Measurements from ENCODE around the gene PPP2R3B.

PPP2R3B gene

DNA sequence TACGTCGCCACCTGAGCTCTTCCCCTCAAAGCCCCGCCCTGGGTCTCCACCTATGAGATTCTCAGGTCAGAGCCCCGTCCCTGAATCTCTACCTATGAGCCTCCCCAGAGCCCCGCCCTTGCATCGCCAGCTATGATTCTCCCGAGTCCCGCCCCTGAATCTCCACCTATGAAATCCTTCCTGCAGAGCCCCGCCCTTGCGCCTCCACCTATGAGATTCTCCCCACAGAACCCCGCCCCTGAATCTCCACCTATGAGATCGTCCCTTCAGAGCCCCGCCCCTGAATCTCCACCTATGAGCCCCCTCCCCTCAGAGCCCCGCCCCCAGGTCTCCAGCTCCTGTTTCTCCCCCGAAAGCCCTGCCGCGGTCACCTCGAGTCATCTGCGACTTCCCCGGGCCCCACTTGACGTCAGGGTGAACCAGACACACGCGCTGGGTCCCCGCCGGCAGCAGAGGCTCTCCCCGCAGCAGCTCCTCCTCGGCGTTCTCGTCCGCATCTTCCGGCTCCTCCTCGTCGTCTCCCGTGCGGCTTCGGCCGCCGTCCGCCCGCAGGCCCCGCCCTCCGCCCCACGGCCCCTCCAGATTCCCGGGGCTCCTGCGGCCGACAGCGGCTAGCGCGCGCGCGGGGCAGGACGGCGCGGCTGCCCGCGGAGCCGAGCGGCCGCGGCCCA lies 68.5 kb downstream of the PPP2R3B start:
- Histone ChIP-seq H3K36me3 (replicated peaks in 1 of 2; ENCODE audit: control insufficient read depth in 2 of 2, insufficient read depth in 2 of 2, low read length in 2 of 2) (peaks cover 21 to 30% of the 10 kb centered on the region in 2 donors), H3K79me1 (ENCODE audit: low read depth, low read length) (peaks cover 24% of the 10 kb centered on the region), H3K18ac (ENCODE audit: low read length) (peak overlapping the region; percentile 100), H2BK5ac (ENCODE audit: low read length) (peak overlapping the region; percentile 96), H3K4me2 (ENCODE audit: insufficient read depth, low read length, poor library complexity, severe bottlenecking) (peak overlapping the region; percentile 45), H3K23ac (ENCODE audit: low read depth, low read length, poor library complexity) (peak overlapping the region; percentile 85), H4K91ac (ENCODE audit: low read depth, low read length, poor library complexity) (no peak overlapping the region), H4K8ac (ENCODE audit: low read depth, low read length) (no peak overlapping the region), H3K4ac (ENCODE audit: low read length) (no peak overlapping the region), H3K14ac (ENCODE audit: low read length) (peak overlapping the region; percentile 90), H2AFZ (ENCODE audit: low read length) (peak overlapping the region; percentile 94), H3K9me3 (replicated peaks in 1 of 2; ENCODE audit: control insufficient read depth in 2 of 2, insufficient read depth in 1 of 2, low read depth in 1 of 2, low read length in 2 of 2) (no peaks in the 10 kb centered on the region), H3K4me3 (ENCODE audit: low read length in 2 of 2) (peak overlapping the region; percentile 91 to 96), H3K4me1 (ENCODE audit: control insufficient read depth in 2 of 2, insufficient read depth in 1 of 2, low read depth in 1 of 2, low read length in 2 of 2) (peaks cover 5 to 8% of the 10 kb centered on the region in 2 donors), H2AK5ac (ENCODE audit: low read depth, low read length) (peak overlapping the region; percentile 88), H3K27ac (replicated peaks; ENCODE audit: low read length) (peak overlapping the region; percentile 90), H3K9ac (ENCODE audit: low read depth, low read length, poor library complexity) (peak overlapping the region; percentile 90), H3K27me3 (ENCODE audit: control insufficient read depth in 3 of 3, insufficient read depth in 3 of 3, low read depth in 1 of 3, low read length in 3 of 3) (no peaks in the 10 kb centered on the region), H2BK12ac (ENCODE audit: low read length) (no peak overlapping the region), H2BK15ac (ENCODE audit: low read length) (no peak overlapping the region), H2BK120ac (ENCODE audit: low read depth, low read length) (no peak overlapping the region)
- peak; percentile 99 for DNase-seq (ENCODE audit: low spot score)
- no CpG with 5 or more reads among the region's 61 CpGs for WGBS, 2 donors (ENCODE audit: extremely low coverage in 2 of 2, insufficient read length in 2 of 2, insufficient replicate concordance in 1 of 2)

DNA sequence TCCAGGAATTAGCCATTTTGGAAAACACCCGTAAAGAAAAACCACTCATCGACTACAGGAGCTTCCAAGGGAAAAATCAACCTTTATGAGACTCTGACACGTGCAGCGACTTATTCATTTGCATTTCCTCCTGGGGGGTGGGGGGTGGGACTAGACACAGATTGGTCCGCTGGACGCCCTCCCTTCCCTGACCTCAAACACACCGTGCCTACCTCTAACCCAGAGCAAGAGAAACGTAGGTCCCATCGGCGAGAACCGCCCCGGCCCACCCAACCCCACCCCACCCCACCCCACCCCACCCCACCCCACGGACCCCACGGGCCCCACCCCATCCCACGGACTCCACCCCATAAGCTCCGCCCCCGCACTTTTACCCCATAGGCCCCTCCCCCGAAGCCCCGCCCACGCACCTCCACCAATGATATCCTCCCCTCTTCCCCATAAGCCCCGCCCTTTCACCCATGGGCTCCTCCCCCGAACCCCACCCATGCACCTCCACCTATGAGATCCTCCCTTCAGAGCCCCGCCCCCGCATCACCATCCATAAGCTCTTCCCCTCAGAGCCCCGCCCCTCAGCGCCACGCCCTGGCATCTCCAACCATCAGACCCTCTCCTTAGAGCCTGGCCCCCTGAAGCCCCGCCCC lies 69.2 kb downstream of the PPP2R3B start:
- H3K27me3 ChIP-seq (ENCODE audit: control insufficient read depth in 3 of 3, insufficient read depth in 3 of 3, low read depth in 1 of 3, low read length in 3 of 3) = no peaks in the 10 kb centered on the region
- peaks cover 21 to 37% of the 10 kb centered on the region in 2 donors for H3K36me3 ChIP-seq (replicated peaks in 1 of 2; ENCODE audit: control insufficient read depth in 2 of 2, insufficient read depth in 2 of 2, low read length in 2 of 2)
- H3K9ac ChIP-seq (ENCODE audit: low read depth, low read length, poor library complexity) = no peak overlapping the region
- DNase-seq (ENCODE audit: low spot score) = no peak
- H3K79me1 ChIP-seq (ENCODE audit: low read depth, low read length) = peaks cover 26% of the 10 kb centered on the region
- H4K91ac ChIP-seq (ENCODE audit: low read depth, low read length, poor library complexity) = no peak overlapping the region
- no peak overlapping the region for H2BK5ac ChIP-seq (ENCODE audit: low read length)
- no peak overlapping the region for H3K4ac ChIP-seq (ENCODE audit: low read length)
- no peaks in the 10 kb centered on the region for H3K9me3 ChIP-seq (replicated peaks in 1 of 2; ENCODE audit: control insufficient read depth in 2 of 2, insufficient read depth in 1 of 2, low read depth in 1 of 2, low read length in 2 of 2)
- no CpG with 5 or more reads among the region's 28 CpGs for WGBS, 2 donors (ENCODE audit: extremely low coverage in 2 of 2, insufficient read length in 2 of 2, insufficient replicate concordance in 1 of 2)
- H2BK120ac ChIP-seq (ENCODE audit: low read depth, low read length) = no peak overlapping the region
- H3K23ac ChIP-seq (ENCODE audit: low read depth, low read length, poor library complexity) = no peak overlapping the region
- peak overlapping the region; percentile 94 for H2AFZ ChIP-seq (ENCODE audit: low read length)
- no peak overlapping the region for H3K14ac ChIP-seq (ENCODE audit: low read length)
- H2AK5ac ChIP-seq (ENCODE audit: low read depth, low read length) = peak overlapping the region; percentile 6
- H2BK15ac ChIP-seq (ENCODE audit: low read length) = no peak overlapping the region
- peak overlapping the region; percentile 18 for H3K4me2 ChIP-seq (ENCODE audit: insufficient read depth, low read length, poor library complexity, severe bottlenecking)
- peak overlapping the region; percentile 65 to 91 for H3K4me3 ChIP-seq (ENCODE audit: low read length in 2 of 2)
- H4K8ac ChIP-seq (ENCODE audit: low read depth, low read length) = no peak overlapping the region
- H2BK12ac ChIP-seq (ENCODE audit: low read length) = no peak overlapping the region
- H3K27ac ChIP-seq (replicated peaks; ENCODE audit: low read length) = peak overlapping the region; percentile 27
- no peak overlapping the region for H3K18ac ChIP-seq (ENCODE audit: low read length)
- H3K4me1 ChIP-seq (ENCODE audit: control insufficient read depth in 2 of 2, insufficient read depth in 1 of 2, low read depth in 1 of 2, low read length in 2 of 2) = peaks cover 5 to 8% of the 10 kb centered on the region in 2 donors

DNA sequence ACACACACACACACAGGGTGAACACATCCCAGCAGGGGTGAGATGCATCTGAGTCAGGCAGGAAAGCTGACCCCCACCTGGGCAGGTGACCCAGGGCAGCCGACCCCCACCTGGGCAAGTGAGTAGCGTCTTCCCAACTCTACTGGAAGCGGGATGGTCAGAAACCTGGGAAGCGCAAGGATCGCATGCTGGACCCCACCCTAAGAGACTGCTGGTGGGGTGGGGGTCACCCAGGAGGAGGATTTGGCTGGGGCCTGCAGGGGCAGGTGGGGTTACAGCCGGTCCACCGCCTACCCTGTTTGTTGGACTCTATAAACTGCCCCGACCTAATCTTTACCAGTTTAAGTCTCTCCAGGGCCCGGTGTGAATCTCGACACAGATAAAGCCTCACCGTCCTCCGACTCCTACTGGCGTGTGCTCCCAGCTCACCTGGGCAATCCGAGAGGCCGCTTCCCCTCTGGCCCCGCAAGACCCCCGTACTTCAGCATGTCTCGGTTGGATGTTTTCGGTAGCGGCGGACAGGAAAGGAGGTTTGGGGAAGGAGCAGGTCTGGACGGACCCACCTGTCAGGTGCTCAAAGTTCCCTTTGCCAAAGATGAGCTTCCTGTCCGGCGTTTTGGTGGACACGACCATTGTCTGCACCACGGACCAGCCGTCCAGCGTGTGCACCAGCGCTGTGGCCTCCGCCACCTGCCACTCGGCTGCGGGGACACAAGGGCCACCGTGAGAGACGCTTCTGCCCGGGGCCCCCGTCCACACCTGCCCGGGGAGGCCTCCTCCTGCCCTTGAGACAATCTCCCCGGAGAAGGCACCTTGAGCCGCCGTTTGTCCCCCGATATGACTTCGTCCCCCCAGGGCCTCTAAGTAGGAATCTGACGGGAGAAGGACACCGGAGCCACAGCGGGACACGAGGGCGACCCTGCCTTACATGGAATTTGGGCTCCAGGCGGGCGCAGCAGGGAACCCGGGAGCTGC lies 70.1 kb downstream of the PPP2R3B start:
- H3K36me3 ChIP-seq (replicated peaks in 1 of 2; ENCODE audit: control insufficient read depth in 2 of 2, insufficient read depth in 2 of 2, low read length in 2 of 2) = peaks cover 29 to 46% of the 10 kb centered on the region in 2 donors
- H3K18ac ChIP-seq (ENCODE audit: low read length) = no peak overlapping the region
- H3K79me1 ChIP-seq (ENCODE audit: low read depth, low read length) = peaks cover 35% of the 10 kb centered on the region
- peaks cover 0 to 1% of the 10 kb centered on the region in 2 donors for H3K9me3 ChIP-seq (replicated peaks in 1 of 2; ENCODE audit: control insufficient read depth in 2 of 2, insufficient read depth in 1 of 2, low read depth in 1 of 2, low read length in 2 of 2)
- H2AK5ac ChIP-seq (ENCODE audit: low read depth, low read length) = peak overlapping the region; percentile 6
- no peak overlapping the region for H4K91ac ChIP-seq (ENCODE audit: low read depth, low read length, poor library complexity)
- no peak overlapping the region for H3K9ac ChIP-seq (ENCODE audit: low read depth, low read length, poor library complexity)
- H2BK5ac ChIP-seq (ENCODE audit: low read length) = no peak overlapping the region
- H4K8ac ChIP-seq (ENCODE audit: low read depth, low read length) = no peak overlapping the region
- H3K4ac ChIP-seq (ENCODE audit: low read length) = no peak overlapping the region
- H2AFZ ChIP-seq (ENCODE audit: low read length) = no peak overlapping the region
- H3K4me1 ChIP-seq (ENCODE audit: control insufficient read depth in 2 of 2, insufficient read depth in 1 of 2, low read depth in 1 of 2, low read length in 2 of 2) = peaks cover 5 to 8% of the 10 kb centered on the region in 2 donors
- no peaks in the 10 kb centered on the region for H3K27me3 ChIP-seq (ENCODE audit: control insufficient read depth in 3 of 3, insufficient read depth in 3 of 3, low read depth in 1 of 3, low read length in 3 of 3)
- no peak overlapping the region for H3K23ac ChIP-seq (ENCODE audit: low read depth, low read length, poor library complexity)
- no peak overlapping the region for H3K4me2 ChIP-seq (ENCODE audit: insufficient read depth, low read length, poor library complexity, severe bottlenecking)
- H3K14ac ChIP-seq (ENCODE audit: low read length) = no peak overlapping the region
- no peak overlapping the region for H2BK12ac ChIP-seq (ENCODE audit: low read length)
- no CpG with 5 or more reads among the region's 50 CpGs for WGBS, 2 donors (ENCODE audit: extremely low coverage in 2 of 2, insufficient read length in 2 of 2, insufficient replicate concordance in 1 of 2)
- peak overlapping the region; percentile 55 for H2BK15ac ChIP-seq (ENCODE audit: low read length)
- H2BK120ac ChIP-seq (ENCODE audit: low read depth, low read length) = no peak overlapping the region
- DNase-seq (ENCODE audit: low spot score) = no peak
- peak overlapping the region; percentile 27 for H3K27ac ChIP-seq (replicated peaks; ENCODE audit: low read length)
- no peak overlapping the region for H3K4me3 ChIP-seq (ENCODE audit: low read length in 2 of 2)

All from neuronal stem cell (in vitro differentiated cells).